ENCODE results near the gene MAIP1.
A peak's percentile ranks its signal among the peaks of the same experiment; 100 is the strongest.

The MAIP1 gene

GRCh38 chr2:199950396-199950795 lies 5.0 kb upstream of the MAIP1 start:
- no peak for DNase-seq

- DNase-seq: no peak
Measured at GRCh38 chr2:199951023-199951422, 4.4 kb upstream of the MAIP1 start.

- no peak for DNase-seq
Measured at GRCh38 chr2:199955007-199955338, 409 bp upstream of the MAIP1 start.

- DNase-seq: no peak
Measured at GRCh38 chr2:199956062-199956380, 639 bp downstream of the MAIP1 start.

- DNase-seq: no peak
Measured at GRCh38 chr2:199958014-199958413, 2.6 kb downstream of the MAIP1 start.

GRCh38 chr2:199962203-199962602 lies 6.8 kb downstream of the MAIP1 start:
- DNase-seq: no peak

GRCh38 chr2:199966405-199966804 lies 11.0 kb downstream of the MAIP1 start:
- no peak for DNase-seq

- DNase-seq: no peak
Measured at GRCh38 chr2:199966976-199967375, 11.6 kb downstream of the MAIP1 start.

GRCh38 chr2:199968126-199968525 lies 12.7 kb downstream of the MAIP1 start:
- no peak for DNase-seq

GRCh38 chr2:199972088-199972626 lies 16.8 kb downstream of the MAIP1 start:
- no peak for DNase-seq

GRCh38 chr2:199973703-199974102 lies 18.3 kb downstream of the MAIP1 start:
- DNase-seq: no peak

GRCh38 chr2:199975273-199975895 lies 20.0 kb downstream of the MAIP1 start:
- no peak for DNase-seq

- DNase-seq: no peak
Measured at GRCh38 chr2:199977984-199978415, 22.6 kb downstream of the MAIP1 start.

- DNase-seq: no peak
Measured at GRCh38 chr2:199979398-199979797, 24.0 kb downstream of the MAIP1 start.

- peak; percentile 87 for DNase-seq
Measured at GRCh38 chr2:199979832-199980628, 24.6 kb downstream of the MAIP1 start.

- no peak for DNase-seq
Measured at GRCh38 chr2:199982126-199982843, 26.9 kb downstream of the MAIP1 start.

- no peak for DNase-seq
Measured at GRCh38 chr2:199983534-199983933, 28.2 kb downstream of the MAIP1 start.

GRCh38 chr2:199984159-199984558 lies 28.8 kb downstream of the MAIP1 start:
- DNase-seq: no peak

- no peak for DNase-seq
Measured at GRCh38 chr2:199984755-199985154, 29.4 kb downstream of the MAIP1 start.

- DNase-seq: peak; percentile 52
Measured at GRCh38 chr2:199985625-199986207, 30.3 kb downstream of the MAIP1 start.

- no peak for DNase-seq
Measured at GRCh38 chr2:199987586-199987985, 32.2 kb downstream of the MAIP1 start.

- DNase-seq: no peak
Measured at GRCh38 chr2:199988151-199988550, 32.8 kb downstream of the MAIP1 start.

- DNase-seq: no peak
Measured at GRCh38 chr2:199989822-199990221, 34.4 kb downstream of the MAIP1 start.

Measured in CD4-positive, alpha-beta T cell treated with Interleukin-6 for 4 hours (primary cell).